GM21367 (cell line): ENCODE data around the gene ZNF211.

Experiments
- ATAC-seq: cut with Tn5 transposase; IDR thresholded peaks from one replicate; pipeline ENCODE4 v1.9.1; 2021; ENCODE audit not compliant: unreplicated experiment

Gene ZNF211

GRCh38 chr19:57632987-57633831 is at the start of gene ZNF211:
Gene ZNF211 (plus strand): TSS chr19:57633168. CDS start chr19:57633347, 179 bp downstream.
- ATAC-seq = peak; percentile 79

- ATAC-seq = peak; percentile 73
These were observed 49.2 kb upstream of the ZNF211 start, which contains the start of gene ZIK1 for GRCh38 chr19:57583521-57584416. Gene ZIK1 (plus strand): TSS chr19:57584145. CDS start chr19:57584357, 212 bp downstream.

GRCh38 chr19:57587529-57587928 is 45.4 kb upstream of the ZNF211 start:
- ATAC-seq = no peak

- ATAC-seq = peak; percentile 30
These were observed 33.6 kb upstream of the ZNF211 start for GRCh38 chr19:57599377-57599760.

DNA sequence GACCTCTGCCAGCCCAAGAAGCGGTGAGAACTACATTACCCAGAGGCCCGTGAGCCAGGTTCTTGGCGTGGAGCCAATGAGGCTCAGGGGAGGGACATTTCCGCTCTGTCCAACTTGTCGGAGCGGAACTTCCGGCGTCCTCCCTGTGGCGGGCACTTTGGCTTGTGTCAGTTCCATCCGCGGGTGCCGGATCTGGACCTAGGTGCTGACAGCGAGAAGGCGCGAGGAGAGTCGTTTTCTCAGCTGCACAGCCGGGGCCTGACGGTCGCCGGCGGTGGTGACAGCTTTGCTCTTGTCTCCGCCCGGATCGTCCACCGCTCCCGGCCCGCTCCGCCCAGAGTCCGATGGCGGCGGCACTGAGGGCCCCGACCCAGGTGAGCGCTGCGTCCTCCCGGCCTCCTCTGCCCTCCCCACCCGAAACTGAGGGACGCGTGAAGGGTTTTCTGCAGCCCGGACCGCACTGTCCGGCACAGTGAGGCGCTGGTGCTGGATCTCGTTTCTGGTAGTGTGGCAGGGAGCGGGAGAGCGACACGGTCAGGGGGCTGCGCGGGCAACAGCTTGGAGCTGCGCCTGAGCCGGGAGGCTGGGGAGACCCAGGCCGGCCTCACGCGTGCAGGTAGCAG is 33.1 kb upstream of the ZNF211 start, which contains the start of gene ZNF530:
Gene ZNF530 (plus strand): TSS at position 125 of the 623 bp plus-strand sequence. CDS start 4,461 bp downstream, outside the sequence.
- ATAC-seq = peak; percentile 90

DNA sequence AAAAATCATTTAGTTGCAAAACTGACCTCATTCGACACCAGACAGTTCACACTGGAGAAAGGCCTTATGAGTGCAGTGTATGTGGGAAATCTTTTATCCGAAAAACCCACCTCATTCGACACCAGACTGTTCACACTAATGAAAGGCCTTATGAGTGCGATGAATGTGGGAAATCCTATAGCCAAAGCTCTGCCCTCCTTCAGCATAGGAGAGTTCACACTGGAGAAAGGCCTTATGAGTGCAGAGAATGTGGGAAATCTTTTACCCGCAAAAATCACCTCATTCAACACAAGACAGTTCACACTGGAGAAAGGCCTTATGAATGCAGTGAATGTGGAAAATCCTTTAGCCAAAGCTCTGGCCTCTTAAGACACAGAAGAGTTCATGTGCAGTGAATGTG is 26.0 kb upstream of the ZNF211 start:
- ATAC-seq = no peak

DNA sequence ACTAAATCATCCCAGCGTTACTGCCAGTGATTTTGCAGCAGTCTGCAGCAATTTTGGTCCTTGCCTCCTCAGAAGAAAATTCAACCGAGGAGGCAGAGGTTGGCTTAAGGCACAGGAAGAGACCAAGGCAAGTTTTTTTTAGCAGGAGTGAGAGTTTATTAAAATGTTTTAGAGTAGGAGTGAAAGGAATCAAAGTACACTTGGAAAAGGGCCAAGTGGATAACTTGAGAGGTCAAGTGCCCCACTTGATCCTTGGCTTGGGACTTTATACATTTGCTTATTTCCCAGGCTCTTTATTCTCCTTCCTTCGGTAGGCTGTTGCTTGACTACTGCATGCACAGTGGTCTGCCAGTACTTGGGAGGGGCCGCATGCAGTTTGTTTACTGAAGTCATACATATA is 21.9 kb upstream of the ZNF211 start:
- ATAC-seq = no peak

DNA sequence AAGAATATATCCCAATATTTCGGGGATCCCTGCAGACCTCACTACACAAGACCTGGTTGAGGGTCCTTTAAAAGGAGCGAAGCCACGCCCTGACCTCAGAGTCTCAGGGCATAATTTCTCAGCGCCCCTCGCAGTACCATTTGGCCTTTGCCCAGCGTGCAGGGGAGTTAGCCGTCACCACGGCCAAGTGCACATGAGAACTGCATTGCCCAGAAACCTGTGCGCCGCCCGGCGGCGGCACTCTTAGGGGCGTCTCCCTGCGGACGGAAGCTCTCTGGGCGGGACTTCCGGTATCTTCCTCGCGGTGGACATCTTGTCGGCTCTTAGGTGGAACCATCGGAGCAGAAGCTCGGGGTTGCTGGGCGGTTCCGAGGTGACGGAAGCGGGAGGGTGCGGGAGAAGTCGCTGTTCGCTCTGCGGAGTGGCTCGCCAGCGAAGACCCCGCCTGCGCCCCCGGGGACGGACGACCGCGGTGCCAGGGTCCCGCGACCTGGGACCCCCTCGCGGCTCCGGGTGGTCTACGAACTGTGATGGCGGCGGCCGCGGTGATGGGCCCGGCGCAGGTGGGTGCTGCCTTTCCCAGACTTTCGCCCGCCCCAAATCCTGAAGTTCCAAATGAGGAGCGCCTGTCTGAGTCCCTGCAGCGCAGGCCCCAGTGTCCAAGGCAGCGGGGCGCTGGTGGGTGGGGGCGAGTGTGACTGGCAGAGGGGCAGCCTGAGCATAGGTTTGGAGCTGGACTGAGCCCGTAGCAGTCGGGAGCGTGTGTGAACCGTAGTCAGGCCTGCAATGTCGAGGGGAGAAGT is 18.8 kb upstream of the ZNF211 start, which contains the start of gene ZNF134:
Gene ZNF134 (plus strand): TSS at position 302 of the 803 bp plus-strand sequence. CDS start 5,227 bp downstream, outside the sequence.
- ATAC-seq = peak; percentile 84

GRCh38 chr19:57615346-57615745 is 17.6 kb upstream of the ZNF211 start:
- no peak for ATAC-seq

DNA sequence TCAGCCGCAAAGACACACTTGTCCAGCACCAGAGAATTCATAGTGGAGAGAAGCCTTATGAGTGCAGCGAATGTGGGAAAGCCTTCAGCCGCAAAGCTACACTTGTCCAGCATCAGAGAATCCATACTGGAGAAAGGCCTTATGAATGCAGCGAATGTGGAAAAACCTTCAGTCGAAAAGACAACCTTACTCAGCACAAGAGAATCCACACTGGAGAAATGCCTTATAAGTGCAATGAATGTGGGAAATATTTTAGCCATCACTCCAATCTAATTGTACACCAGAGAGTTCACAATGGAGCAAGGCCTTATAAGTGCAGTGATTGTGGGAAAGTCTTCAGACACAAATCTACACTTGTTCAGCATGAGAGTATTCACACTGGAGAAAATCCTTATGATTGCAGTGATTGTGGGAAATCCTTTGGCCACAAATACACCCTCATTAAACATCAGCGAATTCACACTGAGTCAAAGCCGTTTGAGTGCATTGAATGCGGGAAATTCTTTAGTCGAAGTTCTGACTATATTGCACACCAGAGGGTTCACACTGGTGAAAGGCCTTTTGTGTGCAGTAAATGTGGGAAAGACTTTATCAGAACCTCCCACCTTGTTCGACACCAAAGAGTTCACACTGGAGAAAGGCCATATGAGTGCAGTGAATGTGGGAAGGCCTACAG is 12.2 kb upstream of the ZNF211 start:
- ATAC-seq = no peak

DNA sequence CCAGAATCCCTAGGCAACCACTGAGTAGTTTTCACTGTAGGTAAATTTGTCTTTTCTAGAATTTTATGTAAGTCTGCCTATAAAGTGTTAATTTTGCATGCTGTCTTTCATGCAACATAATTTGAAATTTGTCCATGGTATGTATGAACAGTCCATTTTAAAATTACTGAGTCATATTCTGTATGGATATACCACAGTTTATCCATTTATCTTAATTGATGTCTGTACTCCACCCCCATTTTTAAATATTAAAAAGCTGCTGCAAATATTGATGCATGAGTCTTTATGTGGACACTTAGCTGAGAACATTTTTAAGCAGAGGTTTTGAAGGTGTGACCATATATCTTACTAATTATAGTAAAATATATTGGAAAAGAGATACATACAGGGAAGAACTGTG is 9.9 kb upstream of the ZNF211 start:
- ATAC-seq = no peak

- ATAC-seq = no peak
These were observed 814 bp downstream of the ZNF211 start for GRCh38 chr19:57633832-57634131.

DNA sequence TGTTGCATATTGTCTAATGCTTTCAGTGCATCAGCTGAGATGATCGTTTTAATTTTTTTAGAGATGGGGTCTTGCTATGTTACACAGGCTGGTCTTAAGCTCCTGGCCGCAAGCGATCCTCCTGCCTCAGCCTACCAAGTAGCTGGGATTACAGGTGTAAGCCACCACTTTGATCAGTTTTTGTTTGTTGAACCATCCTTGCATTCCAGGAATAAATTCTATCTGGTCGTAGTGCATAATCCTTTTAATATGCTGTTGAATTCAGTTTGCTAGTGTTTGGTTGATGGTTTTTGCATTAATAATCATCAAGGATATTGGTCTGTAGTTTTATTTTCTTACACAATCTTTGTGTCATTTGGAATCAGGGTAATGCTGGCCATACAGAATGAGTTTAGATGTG is 4.4 kb downstream of the ZNF211 start:
- no peak for ATAC-seq

DNA sequence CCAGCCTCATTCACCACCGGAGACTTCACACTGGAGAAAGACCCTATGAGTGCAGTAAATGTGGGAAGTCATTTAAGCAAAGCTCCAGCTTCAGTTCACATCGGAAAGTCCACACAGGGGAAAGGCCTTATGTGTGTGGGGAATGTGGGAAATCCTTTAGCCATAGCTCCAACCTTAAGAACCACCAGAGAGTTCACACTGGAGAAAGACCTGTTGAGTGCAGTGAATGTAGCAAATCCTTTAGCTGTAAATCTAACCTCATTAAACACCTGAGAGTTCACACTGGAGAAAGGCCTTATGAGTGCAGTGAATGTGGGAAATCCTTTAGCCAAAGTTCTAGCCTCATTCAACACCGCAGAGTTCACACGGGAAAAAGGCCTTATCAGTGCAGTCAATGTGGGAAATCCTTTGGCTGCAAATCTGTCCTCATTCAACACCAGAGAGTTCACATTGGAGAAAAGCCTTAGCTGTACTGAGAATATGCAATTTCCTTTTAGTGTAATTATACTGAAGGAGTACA is 8.8 kb downstream of the ZNF211 start:
- ATAC-seq = no peak

DNA sequence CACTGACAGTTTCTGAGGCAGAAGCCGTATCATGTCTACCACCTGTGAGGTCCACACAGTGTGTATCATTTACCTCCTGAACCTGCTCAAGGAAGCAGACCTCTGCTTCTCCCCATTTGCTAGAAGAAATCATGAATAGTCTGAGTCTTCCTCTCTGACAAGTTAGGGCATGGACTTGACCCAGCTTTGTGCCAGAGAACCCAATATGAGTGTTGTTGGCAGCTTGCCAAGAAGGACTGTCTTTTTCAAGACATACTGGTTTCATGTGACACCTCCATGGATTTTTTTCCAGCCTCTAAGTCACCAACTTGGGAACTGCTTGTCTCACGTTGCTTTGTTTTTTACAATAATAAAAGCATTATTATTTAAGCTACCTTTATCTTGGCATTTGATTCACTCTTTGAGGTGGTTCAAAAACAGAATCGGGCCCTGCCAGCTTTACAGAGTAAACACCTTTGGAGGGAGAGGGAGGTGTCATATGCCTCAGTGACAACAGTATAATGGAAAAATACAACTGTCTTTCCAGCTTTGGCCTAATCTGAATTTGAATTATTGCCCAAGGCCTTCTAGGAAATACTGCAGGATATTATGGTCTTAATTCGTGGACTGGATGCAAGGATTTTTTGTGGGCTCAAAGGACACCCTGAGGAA is 9.6 kb downstream of the ZNF211 start:
- ATAC-seq = no peak

DNA sequence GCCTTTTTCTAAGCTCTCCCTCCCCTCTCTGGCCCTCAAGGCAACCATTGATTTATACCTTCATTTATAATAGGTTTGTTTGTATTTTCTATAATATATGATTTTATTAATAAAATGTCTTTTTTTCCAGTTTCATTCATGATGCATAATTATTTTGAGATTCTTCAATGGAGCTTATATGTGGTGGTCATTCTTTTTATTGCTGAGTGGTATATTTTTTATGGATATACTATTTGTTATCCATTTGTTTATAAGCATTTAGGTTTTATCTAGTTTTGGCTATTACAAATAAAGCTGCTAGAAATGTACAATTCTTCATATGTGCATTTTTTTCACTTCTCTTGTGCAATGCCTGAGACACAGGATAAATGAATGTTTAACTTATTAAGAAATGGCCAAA is 10.8 kb downstream of the ZNF211 start:
- ATAC-seq = no peak

- no peak for ATAC-seq
These were observed 15.5 kb downstream of the ZNF211 start for GRCh38 chr19:57648331-57649003.

GRCh38 chr19:57651654-57651996 is 18.7 kb downstream of the ZNF211 start:
- ATAC-seq = no peak

DNA sequence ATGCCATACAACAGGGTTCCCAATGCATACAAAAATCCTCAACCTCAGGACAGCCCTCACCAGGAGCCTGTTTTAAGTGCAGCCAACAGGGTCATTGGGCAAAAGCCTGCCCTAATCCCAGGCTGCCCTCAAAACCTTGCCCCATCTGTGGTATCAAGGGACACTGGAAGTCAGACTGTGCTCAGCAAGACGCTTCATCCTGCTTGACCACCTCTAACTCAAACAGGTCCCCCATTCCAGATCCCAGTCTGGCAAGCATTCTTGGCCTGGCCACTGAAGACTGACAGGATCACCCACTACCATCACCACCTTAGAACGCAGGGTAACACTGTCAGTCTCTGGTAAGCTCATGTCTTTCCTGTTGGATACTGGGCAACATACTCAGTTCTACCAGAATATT is 20.7 kb downstream of the ZNF211 start:
- no peak for ATAC-seq
